CD4-positive, alpha-beta T cell treated with Interleukin-6 for 4 hours (primary cell): ENCODE data around the gene MAP3K5.
A peak's percentile ranks its signal among the peaks of the same experiment; 100 is the strongest.

Experiments
- DNase-seq: peaks from one replicate; pipeline ENCODE4 v3.0.0-alpha.2; 2020; ENCODE audit warnings: mixed read lengths

Gene MAP3K5

DNA sequence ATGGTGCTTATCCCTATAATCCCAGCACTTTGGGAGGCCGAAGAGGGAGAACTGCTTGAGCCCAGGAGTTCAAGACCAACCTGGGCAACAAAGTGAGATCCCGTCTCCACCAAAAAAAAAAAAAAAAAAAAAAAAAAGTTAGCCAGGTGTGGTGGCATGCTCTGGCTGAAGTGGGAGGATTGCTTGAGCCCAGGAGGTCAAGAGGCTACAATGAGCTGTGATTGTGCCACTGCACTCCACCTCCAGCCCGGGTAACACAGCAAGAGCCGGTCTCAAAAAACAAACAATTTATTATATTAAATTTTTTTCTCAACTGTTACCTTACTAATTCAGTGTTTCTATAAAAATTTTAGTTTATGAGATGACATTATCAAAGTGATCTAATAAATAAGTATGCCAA, 156.7 kb downstream of the MAP3K5 start:
- no peak for DNase-seq

DNA sequence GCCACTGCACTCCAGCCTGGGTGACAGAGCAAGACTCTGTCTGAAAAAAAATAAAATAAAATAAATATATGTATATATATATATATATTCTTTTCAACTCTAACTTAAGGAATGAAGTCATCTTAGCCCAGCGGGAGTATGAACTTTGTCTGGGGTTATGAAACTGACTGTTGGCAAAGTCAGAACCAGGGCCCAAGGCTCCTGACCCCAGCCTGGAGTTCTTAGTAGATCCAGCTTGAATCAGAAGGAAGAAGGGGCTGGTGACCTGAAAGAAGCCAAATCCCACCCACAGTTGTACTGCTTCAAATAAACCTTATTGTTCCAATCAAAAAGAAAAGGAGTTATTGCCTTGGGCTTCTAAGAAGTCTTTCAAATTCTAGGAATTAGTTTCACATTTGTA, 158.9 kb downstream of the MAP3K5 start:
- no peak for DNase-seq

DNA sequence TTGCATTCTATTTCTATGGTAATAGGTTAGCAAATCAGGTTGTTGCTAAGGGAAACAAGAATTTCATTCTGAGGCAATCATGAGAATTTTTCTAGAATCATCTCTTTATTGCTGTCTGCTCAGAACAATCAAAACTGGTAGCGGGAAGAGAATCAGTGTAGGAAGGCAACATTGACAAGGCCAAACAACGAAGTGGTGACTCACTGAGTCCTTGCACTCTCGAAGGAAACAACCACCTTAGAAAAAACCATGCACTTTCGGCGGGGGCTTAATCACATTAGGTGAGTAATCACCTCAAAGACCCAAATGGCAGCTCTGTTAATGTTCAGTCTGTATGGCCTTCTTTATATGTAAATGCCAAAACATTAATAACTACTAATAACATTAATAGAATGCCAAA, 163.3 kb downstream of the MAP3K5 start:
- no peak for DNase-seq

DNA sequence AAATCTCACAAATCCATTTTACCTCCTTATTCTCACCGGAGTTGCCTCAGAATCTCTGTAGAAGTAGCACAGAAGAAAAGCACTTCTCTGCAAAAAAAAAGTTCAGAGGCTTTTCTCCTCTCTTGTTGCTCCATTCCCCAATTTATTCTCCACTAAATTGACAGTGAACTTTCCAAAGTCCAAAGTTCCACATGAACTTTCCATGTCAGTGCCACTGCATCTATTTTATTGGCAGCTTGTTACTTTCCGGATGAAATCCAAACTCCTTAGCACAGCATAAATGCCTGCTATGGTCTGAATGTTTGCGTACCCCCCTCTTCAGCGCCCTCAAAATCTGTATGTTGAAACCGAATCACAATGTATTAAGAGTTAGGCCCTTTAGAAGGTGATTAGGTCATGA, 165.1 kb downstream of the MAP3K5 start:
- no peak for DNase-seq

DNA sequence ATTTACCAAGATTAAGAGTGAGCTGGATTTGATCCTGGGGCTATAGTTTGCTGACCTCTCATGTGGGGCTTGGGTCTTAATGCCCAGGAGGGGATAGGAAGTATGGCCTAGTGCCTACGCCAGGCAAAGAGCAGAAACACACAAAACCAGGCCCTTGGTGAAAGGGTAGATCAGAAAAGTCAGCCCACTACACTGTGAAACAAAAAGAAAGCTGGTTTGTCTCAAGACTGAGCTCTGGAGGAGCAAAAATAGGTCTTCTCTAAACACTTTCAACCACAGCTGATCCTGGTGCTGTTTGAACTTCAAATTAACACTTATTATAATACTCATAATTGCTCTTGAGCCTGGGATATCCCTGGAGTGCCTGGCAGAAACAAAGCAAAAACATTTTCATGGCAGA, 167.0 kb downstream of the MAP3K5 start:
- no peak for DNase-seq

DNA sequence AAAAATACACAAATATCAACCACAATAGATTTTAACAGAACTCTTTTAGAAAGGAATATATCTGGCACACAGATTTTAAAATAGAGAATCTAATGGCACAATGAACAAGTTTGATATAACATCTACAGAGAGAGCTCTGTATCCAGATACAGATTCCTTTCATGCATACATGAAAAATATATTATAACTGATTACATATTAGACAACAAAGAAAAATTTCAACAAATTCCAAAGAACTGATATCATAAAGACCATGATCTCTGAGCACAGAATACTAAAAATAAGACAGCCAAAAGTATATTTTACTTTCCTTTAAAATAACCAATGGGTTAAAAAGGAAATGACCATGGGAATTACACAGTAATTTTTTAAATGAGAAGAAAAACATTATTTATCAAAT, 167.9 kb downstream of the MAP3K5 start:
- no peak for DNase-seq

DNA sequence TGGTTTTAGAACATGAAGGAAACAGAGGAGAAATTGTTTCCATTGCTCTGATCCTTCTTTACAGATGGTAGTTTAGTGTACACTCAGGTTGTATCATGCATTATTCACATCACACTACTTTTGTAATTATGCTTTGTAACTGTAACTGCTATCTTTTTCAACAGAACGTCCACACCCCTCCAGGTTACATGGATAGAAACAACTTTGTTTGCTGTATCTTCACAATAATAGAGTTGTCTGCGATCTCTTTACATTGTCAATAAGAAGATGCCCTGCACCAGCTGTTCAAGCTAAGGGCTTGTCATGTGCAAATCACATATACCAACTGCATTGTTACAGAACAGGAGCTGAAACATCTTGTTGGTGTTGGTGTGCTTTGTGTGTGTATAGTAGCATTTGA, 174.2 kb downstream of the MAP3K5 start:
- no peak for DNase-seq

DNA sequence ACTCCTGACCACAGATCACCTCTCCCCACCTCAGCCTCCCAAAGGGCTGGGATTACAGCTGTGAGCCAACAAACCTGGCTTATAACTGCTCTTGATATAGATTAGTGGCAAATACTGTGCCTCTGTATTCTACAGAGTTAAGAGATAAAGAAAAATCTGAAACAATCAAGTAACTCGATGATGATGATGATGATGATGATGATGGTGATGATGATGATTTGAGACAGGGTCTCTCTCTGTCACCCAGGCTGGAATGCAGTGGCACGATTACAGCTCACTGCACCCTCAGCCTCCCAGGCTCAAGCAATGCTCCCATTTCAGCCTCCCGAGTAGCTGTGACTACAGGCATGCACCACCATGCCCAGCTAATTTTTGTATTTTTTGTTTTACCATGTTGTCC, 175.8 kb downstream of the MAP3K5 start:
- DNase-seq, result no peak

DNA sequence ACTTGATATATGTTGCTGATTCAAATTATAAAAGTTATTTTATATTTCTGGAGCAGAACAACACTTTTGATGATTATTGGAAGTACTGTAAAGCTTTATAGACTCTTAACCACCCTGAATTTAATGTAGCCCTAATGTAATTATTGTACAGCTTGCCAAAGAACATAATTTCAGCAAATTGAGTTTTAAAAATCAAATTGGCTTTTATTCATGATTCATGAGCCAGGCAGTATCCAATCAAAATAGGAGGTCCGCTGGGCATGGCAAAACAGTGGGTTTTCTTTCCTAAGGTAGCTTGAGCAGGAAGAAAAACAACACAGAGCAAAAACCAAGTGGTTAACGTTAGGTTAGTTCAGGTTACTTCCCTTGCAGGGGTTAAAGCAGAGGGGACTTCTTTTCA, 177.3 kb downstream of the MAP3K5 start:
- DNase-seq, result no peak

DNA sequence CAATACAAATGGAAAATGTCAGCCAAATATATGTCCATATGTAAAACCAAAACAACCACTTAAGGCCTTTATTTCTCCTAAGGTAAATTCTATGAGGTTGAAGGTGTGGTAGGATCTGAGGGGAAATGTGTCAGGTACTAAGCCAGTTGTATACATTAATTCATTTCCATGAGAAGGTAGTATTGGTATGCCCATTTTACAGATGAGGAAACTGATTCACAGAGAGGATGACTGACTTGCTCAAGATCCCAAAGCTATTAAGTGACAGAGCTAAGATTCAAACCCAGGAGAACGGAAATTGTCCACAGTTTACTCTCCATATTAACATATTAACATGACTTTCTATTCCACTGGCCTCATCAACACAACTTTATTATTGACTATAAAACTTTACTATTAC, 177.9 kb downstream of the MAP3K5 start:
- DNase-seq, result no peak

DNA sequence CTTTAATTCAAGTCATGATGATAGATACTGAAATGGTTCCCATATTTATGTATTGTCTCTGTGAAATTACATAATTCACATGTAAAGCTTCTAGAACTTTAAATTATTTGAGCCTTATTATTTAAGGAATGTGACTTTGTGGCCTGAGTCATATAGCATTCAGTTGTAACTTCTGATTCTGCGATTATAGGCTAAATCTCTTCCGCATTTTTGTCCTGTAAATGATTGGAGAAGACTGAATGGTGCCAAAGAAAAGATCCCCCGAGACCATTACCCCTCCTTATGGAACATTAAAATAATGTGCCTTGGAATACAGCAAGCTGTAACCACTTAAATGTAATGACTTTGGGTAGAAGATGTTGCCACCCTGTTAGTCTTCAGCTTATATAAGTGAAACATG, 178.8 kb downstream of the MAP3K5 start:
- no peak for DNase-seq

DNA sequence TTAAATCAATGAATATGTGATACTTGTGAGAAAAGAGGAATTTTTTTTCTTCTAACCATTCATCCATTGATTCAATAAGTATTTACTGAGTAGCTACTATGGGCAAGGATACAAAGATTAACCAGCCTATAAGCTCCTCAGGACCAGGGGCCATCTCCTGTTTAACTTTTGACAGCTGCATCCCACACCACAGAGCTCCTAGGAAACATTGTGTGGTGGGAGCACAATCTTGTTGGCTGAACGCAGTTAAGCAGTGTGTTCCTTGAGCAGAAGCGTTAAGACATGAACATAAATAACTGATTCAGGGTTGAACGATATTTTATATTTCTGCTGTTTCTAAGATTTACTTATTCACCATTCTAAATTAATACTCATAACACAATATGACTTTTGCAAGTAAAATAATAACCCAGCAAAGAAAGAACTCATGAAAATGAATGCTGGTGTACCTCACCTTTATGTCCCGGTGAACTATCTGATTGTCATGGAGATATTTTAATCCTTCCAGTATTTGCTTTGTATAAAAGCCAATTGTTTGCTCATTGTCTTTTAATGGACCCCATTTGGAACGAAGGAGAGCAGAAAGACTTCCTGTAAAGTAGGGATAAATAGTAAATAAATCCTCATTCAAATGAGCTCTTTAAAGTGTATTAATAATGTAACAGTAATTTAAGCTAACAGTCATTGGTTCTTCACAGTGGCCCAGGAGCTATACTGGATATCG, 179.4 kb downstream of the MAP3K5 start:
- no peak for DNase-seq

DNA sequence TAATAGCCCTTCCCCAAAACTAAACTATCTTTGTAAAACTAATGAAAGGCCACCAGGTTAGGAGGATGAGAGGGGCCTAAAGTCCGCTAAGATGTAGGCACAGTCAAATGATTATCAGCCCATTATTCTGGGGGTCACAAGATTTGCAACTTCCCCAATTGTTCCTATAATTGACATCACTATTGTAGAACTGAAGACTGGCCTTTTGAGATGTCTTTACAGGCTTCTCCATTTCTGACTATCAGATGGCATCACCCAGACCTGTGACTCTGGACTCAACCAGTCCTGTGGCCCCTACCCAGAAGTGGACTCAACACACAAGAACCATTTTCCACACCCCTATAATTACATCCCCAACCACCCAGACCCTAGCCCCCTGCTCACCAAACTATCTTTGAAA, 180.5 kb downstream of the MAP3K5 start:
- no peak for DNase-seq

DNA sequence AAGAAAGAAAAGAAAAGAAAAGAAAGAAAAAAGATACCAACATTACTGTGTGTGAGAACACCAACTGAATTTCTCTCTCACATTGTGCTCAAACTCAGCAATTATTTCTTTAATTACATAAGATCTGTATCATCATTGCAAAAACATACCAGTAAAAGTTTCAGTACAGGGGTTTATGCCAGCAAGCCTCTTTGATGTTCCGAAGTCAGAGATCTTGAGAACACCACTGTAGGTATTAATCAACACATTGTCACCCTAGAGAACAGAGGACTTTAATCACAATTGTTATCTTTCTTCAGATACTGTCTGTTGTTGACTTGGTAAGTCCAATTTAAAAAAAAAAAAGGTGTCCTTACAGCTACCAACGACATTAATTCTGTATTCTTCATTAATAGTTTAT, 181.1 kb downstream of the MAP3K5 start:
- no peak for DNase-seq

DNA sequence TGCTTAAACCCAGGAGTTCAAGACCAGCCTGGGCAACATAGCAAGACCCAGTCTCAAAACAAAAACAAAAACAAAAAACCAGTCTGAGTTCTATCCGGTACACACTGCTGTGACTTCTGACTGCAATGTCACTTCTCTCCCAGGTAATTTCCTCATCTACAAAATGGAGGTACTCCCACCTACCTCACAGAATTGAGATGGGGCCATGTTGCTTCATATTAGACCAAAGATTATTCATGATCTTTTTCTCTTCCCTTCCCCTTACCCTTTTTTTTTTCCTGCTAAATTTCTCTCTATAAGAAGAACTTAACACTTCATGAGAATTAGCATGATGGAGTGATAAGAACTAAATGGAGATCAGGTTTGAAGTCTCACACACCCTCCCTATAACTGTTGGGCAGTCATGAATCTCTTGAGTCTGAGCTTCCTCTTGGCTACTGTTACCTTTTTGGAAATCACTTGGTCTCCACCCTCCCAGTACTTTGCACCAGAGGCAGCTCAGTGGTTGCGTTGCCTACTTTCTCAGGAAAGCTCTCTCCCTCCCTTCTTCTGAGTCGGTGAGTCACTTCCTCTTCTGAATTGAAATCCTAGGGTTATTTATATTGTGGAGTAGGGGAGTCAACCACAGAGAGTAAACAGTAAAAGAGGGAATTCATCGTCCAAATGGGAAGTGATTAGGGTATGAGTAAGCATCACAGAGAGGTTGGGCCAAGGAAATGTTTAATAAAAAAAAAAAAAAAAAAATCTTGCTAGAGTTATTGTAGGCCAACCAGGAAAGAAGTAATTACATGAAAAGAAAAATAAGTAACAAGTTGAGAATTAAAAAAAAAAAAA, 182.2 kb downstream of the MAP3K5 start:
- DNase-seq, result no peak

DNA sequence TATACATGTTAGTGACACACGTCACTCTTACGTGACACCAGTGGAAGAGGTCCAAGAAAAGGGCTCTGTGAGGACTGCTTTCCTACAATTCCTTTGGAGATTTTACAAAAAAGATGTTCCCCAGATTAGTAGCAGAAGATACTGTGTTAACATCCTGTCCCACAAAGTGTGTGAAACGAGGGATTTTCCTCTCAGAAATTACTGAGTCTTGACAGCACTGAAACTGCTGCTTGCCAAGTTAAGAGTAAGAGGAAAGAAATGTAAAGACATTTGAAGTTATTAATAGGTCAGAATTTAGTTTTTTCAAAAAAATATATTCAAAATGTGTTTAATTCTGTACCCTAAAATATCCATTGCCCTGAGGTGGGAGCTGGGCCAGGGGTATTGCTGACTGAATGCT, 183.3 kb downstream of the MAP3K5 start:
- DNase-seq, result no peak

DNA sequence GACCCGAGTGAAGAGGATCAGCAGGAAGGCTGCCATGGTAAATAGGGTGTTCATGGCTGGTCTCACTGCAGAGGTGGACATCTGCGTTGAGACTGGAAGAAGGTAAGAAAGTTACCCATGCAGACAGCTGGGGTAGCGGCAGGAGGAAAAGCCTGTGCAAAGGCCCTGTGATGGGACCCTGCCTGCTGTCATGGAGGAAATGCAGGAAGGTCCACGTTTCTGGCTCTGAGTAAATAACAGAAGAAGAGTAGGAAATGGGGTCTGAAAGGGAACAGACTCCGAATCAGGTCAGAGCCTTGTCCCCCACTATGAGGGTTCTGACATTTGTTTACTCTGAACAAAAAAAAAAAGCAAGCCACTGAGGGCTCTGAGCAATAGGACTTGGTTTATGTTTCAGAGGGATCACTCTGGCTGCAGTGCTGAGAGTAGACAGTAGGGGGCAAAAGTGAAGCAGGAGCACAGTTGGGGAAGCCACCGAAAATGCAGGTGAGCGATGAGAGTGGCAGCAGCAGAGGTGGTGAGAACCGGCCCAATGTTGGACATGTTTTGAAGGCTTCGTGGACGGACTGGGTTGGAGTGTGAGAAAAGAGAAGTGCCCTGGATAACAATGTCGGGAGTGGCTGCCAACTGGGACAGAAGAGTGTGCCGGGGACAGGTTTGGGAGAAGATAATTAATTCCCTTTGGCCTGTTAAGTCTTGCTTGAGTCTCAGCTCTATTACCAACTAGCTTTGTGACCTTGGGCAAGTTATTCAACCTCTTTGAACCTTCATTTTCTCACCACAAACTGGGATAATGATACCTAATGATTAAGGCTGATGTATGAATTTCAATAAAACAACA, 184.1 kb downstream of the MAP3K5 start:
- peak; percentile 81 for DNase-seq

DNA sequence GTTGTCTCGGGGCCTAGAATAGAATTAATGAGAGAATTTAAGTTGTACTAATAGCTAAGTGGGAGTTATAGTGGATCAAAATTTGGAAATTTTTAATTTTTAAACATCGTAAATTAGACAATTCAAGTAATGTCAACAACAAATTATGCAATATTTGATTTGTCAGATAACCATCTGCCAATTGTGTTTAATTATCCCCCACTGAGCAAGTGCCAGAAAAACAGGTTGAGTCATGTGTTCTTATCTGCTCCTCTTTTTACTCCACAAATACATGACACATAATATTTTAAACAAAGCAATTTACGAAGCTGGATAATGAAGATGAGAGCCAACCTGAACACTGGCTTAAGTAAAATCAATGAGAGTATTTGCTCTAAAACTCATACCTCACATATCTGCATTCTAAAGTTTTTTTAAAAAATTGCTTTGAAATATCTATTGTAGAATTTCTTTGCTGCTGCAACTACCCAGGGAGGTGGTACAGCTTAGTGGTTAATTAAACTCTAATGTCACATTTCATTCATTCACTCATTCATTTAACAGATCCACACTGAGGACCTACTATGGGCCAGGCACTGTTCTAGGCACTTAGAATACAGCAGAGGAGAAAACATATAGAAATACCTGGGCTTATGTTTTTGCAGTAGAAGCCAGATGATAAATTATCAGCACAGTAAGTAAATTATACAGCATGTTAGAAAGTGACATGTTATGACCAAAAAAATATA, 184.9 kb downstream of the MAP3K5 start:
- no peak for DNase-seq

DNA sequence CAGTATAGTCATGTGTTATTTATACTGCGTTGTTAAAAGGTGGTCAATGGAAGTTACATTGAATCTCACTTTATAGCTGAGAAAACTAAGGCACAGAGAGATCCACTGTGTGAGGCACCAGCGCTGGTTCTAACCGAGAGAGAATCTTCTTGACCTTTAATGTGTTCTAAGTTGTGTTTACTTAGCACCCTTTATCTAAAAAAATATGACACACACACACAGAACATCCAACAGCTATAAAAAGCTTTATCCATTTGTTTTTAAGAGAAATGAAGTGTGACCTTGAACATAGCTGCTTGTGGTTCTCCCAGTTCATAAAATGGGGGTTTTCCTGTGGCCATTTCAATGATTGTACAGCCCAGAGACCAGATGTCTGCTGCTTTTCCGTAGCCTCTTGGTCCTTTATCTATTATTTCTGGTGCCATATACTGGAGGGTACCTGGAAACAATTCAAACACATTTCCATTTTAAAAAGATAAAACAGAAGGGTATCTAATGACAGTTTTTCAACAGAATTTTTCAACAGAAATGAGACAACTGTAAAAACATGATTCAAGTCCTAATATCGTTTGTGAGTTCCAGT, 187.3 kb downstream of the MAP3K5 start:
- DNase-seq, result no peak

DNA sequence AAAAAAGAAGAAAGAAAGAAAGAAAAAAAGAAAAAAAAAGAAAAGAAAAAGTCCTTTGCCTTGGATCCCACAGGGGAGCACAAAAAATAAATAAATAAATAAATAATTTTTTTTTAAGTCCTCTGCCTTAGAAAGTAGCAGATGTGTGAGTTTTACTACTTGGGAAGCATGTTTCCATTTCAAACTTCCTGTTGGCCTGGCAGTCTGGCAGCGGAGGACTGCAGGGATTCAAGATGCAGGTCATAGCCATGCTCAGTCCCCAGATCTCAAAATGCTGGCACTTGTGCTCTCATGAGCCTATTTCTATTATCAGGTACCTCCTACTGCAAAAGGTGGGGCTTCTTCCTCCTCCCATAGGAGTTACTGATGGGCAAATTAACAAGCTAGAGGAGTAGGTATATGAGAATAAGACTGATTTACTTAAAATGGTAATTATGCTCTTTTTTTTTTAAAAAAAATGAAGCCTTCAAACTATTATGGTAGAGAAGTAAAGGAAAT, 187.9 kb downstream of the MAP3K5 start:
- no peak for DNase-seq

DNA sequence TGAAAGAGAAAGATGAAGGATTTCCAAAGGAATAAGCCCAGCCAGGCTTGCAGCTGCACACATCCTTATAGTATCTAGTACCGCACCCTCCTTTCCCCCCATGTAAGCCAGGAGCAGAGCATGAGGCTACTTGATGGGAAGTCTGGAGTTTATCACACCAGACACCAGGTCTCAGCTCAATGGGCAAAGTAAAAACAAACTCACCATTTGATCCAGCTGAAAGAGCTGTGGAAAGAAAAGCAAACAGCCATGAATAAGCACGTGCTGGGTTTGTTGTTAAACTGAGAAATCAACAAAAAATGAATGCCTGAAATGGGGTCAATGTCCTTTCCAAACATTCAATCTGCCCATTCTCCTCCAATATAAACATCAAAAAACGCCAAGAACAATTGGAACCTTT, 191.5 kb downstream of the MAP3K5 start:
- no peak for DNase-seq

DNA sequence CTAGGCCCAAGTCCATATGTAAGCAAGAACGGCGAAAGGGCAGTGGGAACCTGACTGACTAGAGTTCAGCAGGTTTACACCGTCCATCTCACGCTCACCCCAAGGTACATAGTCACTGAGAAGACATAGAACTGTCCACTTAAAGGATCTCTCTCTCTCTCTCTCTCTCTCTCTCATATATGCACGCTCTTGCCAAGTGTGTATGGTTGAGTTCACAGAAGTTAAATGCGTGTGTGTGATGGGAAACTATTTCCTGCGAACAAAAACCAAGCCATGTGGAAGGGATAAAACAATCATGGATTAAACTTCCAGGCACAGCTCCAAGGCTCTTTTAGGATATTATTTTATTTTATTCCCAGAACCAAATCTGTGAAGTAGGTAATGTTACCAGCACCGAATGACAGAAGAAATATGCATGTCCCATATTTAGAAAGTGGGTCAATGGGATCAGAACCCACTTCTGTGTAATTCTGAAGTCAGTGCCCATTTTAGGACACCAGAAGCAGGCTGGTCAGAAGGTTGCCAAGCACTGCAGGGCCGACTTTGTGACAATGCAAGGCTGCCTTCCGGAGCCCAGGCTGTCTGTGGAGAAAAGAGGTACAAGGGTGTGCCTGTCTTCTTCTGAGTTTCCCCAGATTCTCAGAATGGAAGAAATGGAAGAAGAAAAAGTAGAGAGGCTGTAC, 192.8 kb downstream of the MAP3K5 start:
- no peak for DNase-seq
